Measurements from ENCODE around the gene CUL7.
"Not testable (repeated sequence)": the region's sequence is repeated elsewhere in the genome, so short reads cannot be mapped to it uniquely, and the experiment has no call there.

Gene CUL7

GRCh38 chr6:43043310-43043709 lies 10.3 kb downstream of the CUL7 start:
- no peak for FAIRE-seq

- FAIRE-seq, result not testable (repeated sequence)
These were observed 12.2 kb downstream of the CUL7 start for GRCh38 chr6:43041475-43041874.

- no peak for FAIRE-seq
These were observed 13.0 kb downstream of the CUL7 start for GRCh38 chr6:43040542-43041257.

- no peak for FAIRE-seq
These were observed 14.9 kb downstream of the CUL7 start for GRCh38 chr6:43038727-43039126.

- no peak for FAIRE-seq
These were observed 15.9 kb downstream of the CUL7 start for GRCh38 chr6:43037706-43038105.

- no peak for FAIRE-seq
These were observed 16.5 kb downstream of the CUL7 start for GRCh38 chr6:43037197-43037596.

- FAIRE-seq, result no peak
These were observed 16.9 kb downstream of the CUL7 start for GRCh38 chr6:43036712-43037111.

GRCh38 chr6:43035495-43036194 lies 18.0 kb downstream of the CUL7 start:
- FAIRE-seq, result no peak

GRCh38 chr6:43034190-43034525 lies 19.5 kb downstream of the CUL7 start:
- FAIRE-seq, result no peak

GRCh38 chr6:43033496-43034189 lies 20.0 kb downstream of the CUL7 start:
- FAIRE-seq, result no peak

- no peak for FAIRE-seq
These were observed 21.3 kb downstream of the CUL7 start for GRCh38 chr6:43032326-43032725.

- no peak for FAIRE-seq
These were observed 24.5 kb downstream of the CUL7 start for GRCh38 chr6:43029120-43029519.

GRCh38 chr6:43026365-43026764 lies 27.3 kb downstream of the CUL7 start:
- no peak for FAIRE-seq

GRCh38 chr6:43024436-43024835 lies 29.2 kb downstream of the CUL7 start:
- no peak for FAIRE-seq

- FAIRE-seq, result no peak
These were observed 32.2 kb downstream of the CUL7 start, which contains the start of gene RRP36 for GRCh38 chr6:43021270-43022047. RRP36 (plus strand) TSS chr6:43021623; CDS start chr6:43021655, 32 bp downstream.

- no peak for FAIRE-seq
These were observed 32.8 kb downstream of the CUL7 start for GRCh38 chr6:43020847-43021246.

- FAIRE-seq, result no peak
These were observed 33.5 kb downstream of the CUL7 start for GRCh38 chr6:43020052-43020705.

GRCh38 chr6:43019152-43019551 lies 34.5 kb downstream of the CUL7 start:
- FAIRE-seq, result no peak

GRCh38 chr6:43016943-43017334 lies 36.7 kb downstream of the CUL7 start:
- no peak for FAIRE-seq

- FAIRE-seq, result no peak
These were observed 37.3 kb downstream of the CUL7 start for GRCh38 chr6:43016176-43016942.

- no peak for FAIRE-seq
These were observed 39.2 kb downstream of the CUL7 start for GRCh38 chr6:43014434-43014909.
